Ovary (tissue), 3 donors: Measurements from ENCODE around the gene GADD45B.

Experiments
- POLR2A ChIP-seq: fragments of 450-650 bp; IDR thresholded peaks from one replicate; pipeline ENCODE4 v1.6.1; 2017; ENCODE audit warnings: antibody characterized with exemption, mild to moderate bottlenecking, moderate library complexity
- TF ChIP-seq, protein P1 (sequence below), 3 donors: fragments of 450-650 bp in 2 of 3; fragments of 200-600 bp in 1 of 3; IDR thresholded peaks; one replicate each; pipeline versions ENCODE4 v1.5.1 to v1.8.0; 2016 to 2022; ENCODE audit warnings: antibody characterized with exemption in 3 of 3, mild to moderate bottlenecking in 1 of 3
- donor health status: DM: no; HTN: no; CAD: no.

GRCh38 chr19:2434267-2434666 lies 41.7 kb upstream of the GADD45B start:
- TF ChIP-seq, protein P1, sequence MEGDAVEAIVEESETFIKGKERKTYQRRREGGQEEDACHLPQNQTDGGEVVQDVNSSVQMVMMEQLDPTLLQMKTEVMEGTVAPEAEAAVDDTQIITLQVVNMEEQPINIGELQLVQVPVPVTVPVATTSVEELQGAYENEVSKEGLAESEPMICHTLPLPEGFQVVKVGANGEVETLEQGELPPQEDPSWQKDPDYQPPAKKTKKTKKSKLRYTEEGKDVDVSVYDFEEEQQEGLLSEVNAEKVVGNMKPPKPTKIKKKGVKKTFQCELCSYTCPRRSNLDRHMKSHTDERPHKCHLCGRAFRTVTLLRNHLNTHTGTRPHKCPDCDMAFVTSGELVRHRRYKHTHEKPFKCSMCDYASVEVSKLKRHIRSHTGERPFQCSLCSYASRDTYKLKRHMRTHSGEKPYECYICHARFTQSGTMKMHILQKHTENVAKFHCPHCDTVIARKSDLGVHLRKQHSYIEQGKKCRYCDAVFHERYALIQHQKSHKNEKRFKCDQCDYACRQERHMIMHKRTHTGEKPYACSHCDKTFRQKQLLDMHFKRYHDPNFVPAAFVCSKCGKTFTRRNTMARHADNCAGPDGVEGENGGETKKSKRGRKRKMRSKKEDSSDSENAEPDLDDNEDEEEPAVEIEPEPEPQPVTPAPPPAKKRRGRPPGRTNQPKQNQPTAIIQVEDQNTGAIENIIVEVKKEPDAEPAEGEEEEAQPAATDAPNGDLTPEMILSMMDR (IDR thresholded peaks at IDR 0.05) = no peak
- TF ChIP-seq POLR2A = no peak
